GM23248 (cell line): ENCODE measurements around the gene POM121C.
"Not testable (repeated sequence)": the region's sequence is repeated elsewhere in the genome, so short reads cannot be mapped to it uniquely, and the experiment has no call there.

Experiments
- EZH2 ChIP-seq: fragments of 200-600 bp; sonication (generic); IDR thresholded peaks from 2 replicates; pipeline ENCODE4 v1.6.1; 2018; ENCODE audit warnings: antibody characterized with exemption, mild to moderate bottlenecking; ENCODE audit not compliant: insufficient read depth, poor library complexity, severe bottlenecking
- EZH2phosphoT487 ChIP-seq: fragments of 200-600 bp; sonication (generic); IDR thresholded peaks from 2 replicates; pipeline ENCODE4 v1.6.1; 2018; ENCODE audit warnings: antibody characterized with exemption, moderate library complexity, mild to moderate bottlenecking, low read depth; ENCODE audit not compliant: insufficient read depth

- TF ChIP-seq EZH2phosphoT487, EZH2: not testable (repeated sequence)
These were observed 22.9 kb upstream of the POM121C start for GRCh38 chr7:75509033-75509432.
